Vagina (tissue), 2 donors: ENCODE results near the gene CEP89. TPM values are rescaled to one million over a fixed set of nuclear protein-coding genes. Genes with fewer than 3 reads are reported as not detected.
A peak's percentile ranks its signal among the peaks of the same experiment; 100 is the strongest.
"Not testable (repeated sequence)": the region's sequence is repeated elsewhere in the genome, so short reads cannot be mapped to it uniquely, and the experiment has no call there.

Experiments used
- DNase-seq, 2 donors: peaks; one replicate each; pipeline ENCODE4 v3.0.0-alpha.2; 2017; ENCODE audit errors: extremely low spot score in 2 of 2
- H3K27ac ChIP-seq: fragments of 200-600 bp; sonication (generic); one replicate; pipeline ENCODE4 v1.5.1; 2019
- H3K27me3 ChIP-seq: fragments of 200-600 bp; sonication (generic); one replicate; pipeline ENCODE4 v1.5.1; 2019
- H3K36me3 ChIP-seq, 2 donors: fragments of 200-600 bp; sonication (generic); one replicate each; pipeline ENCODE4 v1.5.1; 2017 to 2019
- H3K4me1 ChIP-seq: fragments of 200-600 bp; sonication (generic); one replicate; pipeline ENCODE4 v1.5.1; 2019
- H3K4me3 ChIP-seq, 2 donors: fragments of 200-600 bp; sonication (generic); 1 replicate in 1 of 2; 2 replicates in 1 of 2; pipeline ENCODE4 v1.5.1; 2016 to 2019
- H3K9me3 ChIP-seq: fragments of 200-600 bp; sonication (generic); one replicate; pipeline ENCODE4 v1.5.1; 2019
- CTCF ChIP-seq, 3 experiments: fragments of 450-650 bp in 2 of 3; fragments of 200-600 bp in 1 of 3; sonication (generic) in 1 of 3; IDR thresholded peaks; one replicate each; pipeline ENCODE4 v1.5.1; 2017 to 2019; ENCODE audit warnings: antibody characterized with exemption in 3 of 3, mild to moderate bottlenecking in 2 of 3, moderate library complexity in 2 of 3
- POLR2A ChIP-seq, 2 donors: fragments of 450-650 bp; IDR thresholded peaks; one replicate each; pipeline ENCODE4 v1.6.1; 2017; ENCODE audit warnings: antibody characterized with exemption in 2 of 2, mild to moderate bottlenecking in 2 of 2, moderate library complexity in 2 of 2
- POLR2AphosphoS5 ChIP-seq, 2 donors: sonication (generic); formaldehyde crosslinking; IDR thresholded peaks; one replicate each; pipeline ENCODE4 v1.9.0; 2017; ENCODE audit warnings: antibody characterized with exemption in 2 of 2, mild to moderate bottlenecking in 2 of 2, low read depth in 1 of 2; ENCODE audit not compliant: insufficient read depth in 1 of 2
- intact Hi-C: fragments of 100-400 bp; cut with DNase I; formaldehyde crosslinking; loops from one replicate; pipeline ENCODE4 v1.15.1; 2023
- total RNA-seq: library from RNA; depleted of rRNA; stranded (reverse); fragments of >200 nt; gene quantifications from one replicate; pipeline ENCODE4 v1.2.3, GENCODE V29; 2016

The CEP89 gene
- total RNA-seq, 1 donor from 2014 or later = 12.0 TPM

DNA sequence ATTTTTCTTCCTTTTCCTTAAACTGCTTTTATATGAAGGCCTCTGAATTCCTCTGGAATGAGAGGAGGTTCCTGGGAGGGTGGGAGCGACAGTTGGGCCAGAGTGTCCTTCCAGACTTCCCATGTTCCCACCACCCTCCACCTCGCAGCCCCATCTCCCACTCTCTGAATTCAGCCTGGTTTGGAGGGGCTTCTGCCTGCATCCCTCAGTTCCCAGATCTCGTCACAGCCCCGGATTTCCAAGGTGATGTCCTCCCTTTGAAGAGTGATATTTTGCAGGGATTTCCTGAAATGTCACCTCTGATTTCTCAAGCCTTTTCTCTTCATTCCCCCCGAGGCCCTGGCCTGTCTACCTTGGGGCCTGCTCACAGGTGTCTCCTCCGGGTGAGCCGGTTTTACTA, 85.5 kb downstream of the CEP89 start:
- DNase-seq = no peak
- Histone ChIP-seq H3K27ac (no peak overlapping the region), H3K9me3 (peaks cover 4% of the 10 kb centered on the region), H3K27me3 (no peaks in the 10 kb centered on the region), H3K4me1 (no peaks in the 10 kb centered on the region), H3K4me3 (no peak overlapping the region), H3K36me3 (peaks cover 0 to 16% of the 10 kb centered on the region in 2 donors)
- intact Hi-C loops = no loop called here
- TF ChIP-seq CTCF (IDR thresholded peaks at IDR 0.05) = no peak
- TF ChIP-seq POLR2AphosphoS5 (IDR thresholded peaks at IDR 0.05; ENCODE audit: insufficient read depth in 1 of 2, low read depth in 1 of 2) = no peak
- TF ChIP-seq POLR2A (IDR thresholded peaks at IDR 0.05) = no peak

DNA sequence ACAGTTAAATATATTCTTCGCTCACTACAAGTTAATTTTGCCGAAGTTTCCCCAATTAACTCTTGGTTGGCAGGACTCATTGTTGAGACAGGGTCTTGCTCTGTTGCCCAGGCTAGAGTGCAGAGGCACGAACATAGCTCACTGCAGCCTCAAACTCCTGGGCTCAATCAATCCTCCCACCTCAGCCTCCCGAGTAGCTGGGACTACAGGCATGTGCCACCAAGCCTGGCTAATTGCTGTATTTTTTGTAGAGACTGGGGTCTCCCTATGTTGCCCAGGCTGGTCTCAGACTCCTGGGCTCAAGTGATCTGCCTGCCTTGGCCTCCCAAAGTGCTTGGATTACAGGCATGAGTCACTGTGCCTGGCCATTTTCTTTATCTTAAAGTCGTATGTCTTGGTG, 86.5 kb downstream of the CEP89 start:
- H3K4me3 ChIP-seq, H3K4me1 ChIP-seq, H3K36me3 ChIP-seq, H3K27me3 ChIP-seq, intact Hi-C loops, H3K27ac ChIP-seq, DNase-seq, H3K9me3 ChIP-seq: not testable (repeated sequence)

GRCh38 chr19:32881766-32882165, 90.0 kb downstream of the CEP89 start:
- no peaks in the 10 kb centered on the region for H3K9me3 ChIP-seq
- H3K36me3 ChIP-seq = peaks cover 0 to 24% of the 10 kb centered on the region in 2 donors
- DNase-seq = no peak
- no peak overlapping the region for H3K27ac ChIP-seq
- TF ChIP-seq POLR2AphosphoS5 (IDR thresholded peaks at IDR 0.05; ENCODE audit: insufficient read depth in 1 of 2, low read depth in 1 of 2) = no peak
- TF ChIP-seq CTCF (IDR thresholded peaks at IDR 0.05) = no peak
- no peak for TF ChIP-seq POLR2A (IDR thresholded peaks at IDR 0.05)
- intact Hi-C loops = no loop called here
- H3K4me1 ChIP-seq = no peaks in the 10 kb centered on the region
- no peaks in the 10 kb centered on the region for H3K27me3 ChIP-seq
- no peak overlapping the region for H3K4me3 ChIP-seq

GRCh38 chr19:32880622-32881021, 91.1 kb downstream of the CEP89 start:
- TF ChIP-seq POLR2A (IDR thresholded peaks at IDR 0.05) = no peak
- H3K36me3 ChIP-seq = peaks cover 0 to 24% of the 10 kb centered on the region in 2 donors
- intact Hi-C loops = no loop called here

GRCh38 chr19:32879741-32880140, 92.0 kb downstream of the CEP89 start:
- Histone ChIP-seq H3K4me3 (no peak overlapping the region), H3K27ac (no peak overlapping the region), H3K9me3 (no peaks in the 10 kb centered on the region), H3K36me3 (peaks cover 0 to 24% of the 10 kb centered on the region in 2 donors), H3K27me3 (no peaks in the 10 kb centered on the region), H3K4me1 (no peaks in the 10 kb centered on the region)
- intact Hi-C loops = no loop called here
- TF ChIP-seq CTCF (IDR thresholded peaks at IDR 0.05) (no peak), POLR2AphosphoS5 (IDR thresholded peaks at IDR 0.05; ENCODE audit: insufficient read depth in 1 of 2, low read depth in 1 of 2) (no peak), POLR2A (IDR thresholded peaks at IDR 0.05) (no peak)
- no peak for DNase-seq

More at GRCh38 chr19:32880622-32881021, 91.1 kb downstream of the CEP89 start:
- Histone ChIP-seq H3K4me3 (no peak overlapping the region), H3K27me3 (no peaks in the 10 kb centered on the region), H3K4me1 (no peaks in the 10 kb centered on the region), H3K9me3 (no peaks in the 10 kb centered on the region), H3K27ac (no peak overlapping the region)
- DNase-seq = no peak

DNA sequence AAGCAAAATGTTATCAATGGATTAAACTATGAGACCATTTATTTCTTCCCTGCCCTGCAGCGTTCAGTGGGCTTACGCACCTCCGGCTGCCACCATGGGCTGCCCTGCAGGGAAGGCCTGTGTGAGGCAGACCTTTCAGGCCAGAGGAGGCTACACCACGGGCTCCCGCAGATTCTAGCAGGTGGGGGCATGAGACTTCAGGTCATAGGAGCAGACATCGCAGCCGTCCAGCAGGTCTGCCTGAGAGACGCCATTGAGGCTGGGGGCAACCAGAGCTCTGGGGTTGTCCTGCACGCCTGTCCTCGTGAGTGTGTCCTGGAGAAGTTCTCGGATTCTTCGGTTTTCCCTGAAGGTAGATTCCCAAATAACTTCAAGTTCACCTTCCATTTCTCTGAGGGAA, 92.8 kb downstream of the CEP89 start:
- H3K4me1 ChIP-seq = no peaks in the 10 kb centered on the region
- peak in 1 of 2 donors; percentile 18 for DNase-seq
- no peak overlapping the region for H3K27ac ChIP-seq
- no peak for TF ChIP-seq POLR2A (IDR thresholded peaks at IDR 0.05)
- no peak for TF ChIP-seq POLR2AphosphoS5 (IDR thresholded peaks at IDR 0.05; ENCODE audit: insufficient read depth in 1 of 2, low read depth in 1 of 2)
- no peak for TF ChIP-seq CTCF (IDR thresholded peaks at IDR 0.05)
- peaks cover 0 to 24% of the 10 kb centered on the region in 2 donors for H3K36me3 ChIP-seq
- intact Hi-C loops = no loop called here
- no peaks in the 10 kb centered on the region for H3K9me3 ChIP-seq
- H3K4me3 ChIP-seq = no peak overlapping the region
- H3K27me3 ChIP-seq = no peaks in the 10 kb centered on the region
